NCI-H510A (cell line): ENCODE results near the gene MAST4.

Source experiments
- DNase-seq: peaks from one replicate; lab custom pipeline; 2025; lab: John Stamatoyannopoulos, UW

The MAST4 gene

DNA sequence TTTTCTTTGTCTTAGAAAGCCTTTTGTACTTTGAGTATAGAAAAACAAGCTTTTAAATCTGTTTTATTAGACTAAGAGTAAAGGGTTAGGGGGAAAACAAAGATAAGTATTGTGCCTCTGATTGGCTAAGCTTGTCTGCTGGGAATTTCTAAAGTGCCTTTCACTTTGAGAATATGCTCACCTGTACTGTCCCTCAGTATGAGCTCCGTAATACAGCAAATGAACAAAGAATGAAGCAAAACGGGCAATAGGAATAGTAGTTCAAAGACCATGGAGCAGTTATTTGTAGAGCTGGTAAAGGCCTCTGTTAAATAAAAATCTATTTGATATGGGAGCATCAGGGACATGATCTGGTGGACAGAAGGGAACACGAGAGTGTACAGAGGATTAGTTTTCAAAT lies 277.8 kb downstream of the MAST4 start:
- no peak for DNase-seq

- no peak for DNase-seq
Measured at GRCh38 chr5:66875315-66875714, 279.1 kb downstream of the MAST4 start.

- no peak for DNase-seq
Measured at GRCh38 chr5:66876266-66876807, 280.1 kb downstream of the MAST4 start.

GRCh38 chr5:66877843-66878242 lies 281.6 kb downstream of the MAST4 start:
- DNase-seq = no peak

DNA sequence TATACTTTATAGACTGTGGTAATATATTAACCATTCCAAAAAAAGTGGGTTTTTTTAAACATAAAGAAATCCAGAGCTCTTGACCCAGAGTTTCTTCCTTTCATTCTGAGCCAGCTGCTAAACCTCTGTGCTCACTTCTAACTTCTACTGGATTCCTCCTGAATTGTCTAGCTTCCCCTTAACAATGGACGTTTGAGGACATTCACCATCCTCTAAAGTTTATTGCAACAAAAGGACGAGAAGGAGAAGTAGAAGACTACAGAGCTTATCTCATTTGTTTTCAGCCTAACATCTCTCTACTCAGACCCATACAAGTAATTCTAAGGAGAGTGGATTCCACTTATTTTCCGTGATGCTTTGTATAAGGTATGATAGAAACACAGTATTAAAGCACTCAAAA lies 284.2 kb downstream of the MAST4 start:
- DNase-seq = no peak

DNA sequence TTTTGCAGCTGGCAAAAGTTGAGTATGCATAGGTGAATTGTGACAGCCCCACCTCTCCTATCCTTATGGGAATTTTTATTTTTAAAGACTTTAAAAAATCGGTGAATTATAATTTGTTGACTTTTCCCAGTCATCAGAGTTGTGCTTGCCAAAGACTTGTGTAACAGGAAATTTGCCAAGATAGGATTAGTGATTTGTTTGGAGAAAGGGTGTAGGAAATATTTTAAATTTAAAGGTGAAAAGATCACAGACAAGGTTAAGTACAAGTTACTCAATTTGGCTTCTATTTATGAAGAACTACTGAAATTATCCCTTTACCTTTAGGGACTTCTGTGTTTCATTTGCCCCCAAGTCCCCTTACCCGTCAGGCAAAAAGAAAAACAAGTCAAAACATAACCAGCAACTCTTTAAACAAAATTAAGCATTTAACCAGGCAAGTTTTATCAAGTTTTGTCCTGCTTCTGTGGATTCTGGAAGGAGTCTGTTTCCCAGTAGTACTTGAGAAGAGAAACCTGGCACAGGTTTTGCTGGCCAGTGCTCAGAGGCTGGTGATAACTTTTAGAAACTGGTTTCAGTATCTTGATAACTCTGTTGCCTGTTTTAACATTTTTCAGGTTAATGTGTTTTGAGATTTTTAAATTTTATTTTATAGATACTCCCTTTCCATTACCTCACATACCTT lies 285.4 kb downstream of the MAST4 start:
- DNase-seq = no peak

GRCh38 chr5:66882606-66883227 lies 286.5 kb downstream of the MAST4 start:
- DNase-seq = no peak

GRCh38 chr5:66884564-66885243 lies 288.5 kb downstream of the MAST4 start:
- DNase-seq = no peak

- no peak for DNase-seq
Measured at GRCh38 chr5:66886941-66887340, 290.7 kb downstream of the MAST4 start.

DNA sequence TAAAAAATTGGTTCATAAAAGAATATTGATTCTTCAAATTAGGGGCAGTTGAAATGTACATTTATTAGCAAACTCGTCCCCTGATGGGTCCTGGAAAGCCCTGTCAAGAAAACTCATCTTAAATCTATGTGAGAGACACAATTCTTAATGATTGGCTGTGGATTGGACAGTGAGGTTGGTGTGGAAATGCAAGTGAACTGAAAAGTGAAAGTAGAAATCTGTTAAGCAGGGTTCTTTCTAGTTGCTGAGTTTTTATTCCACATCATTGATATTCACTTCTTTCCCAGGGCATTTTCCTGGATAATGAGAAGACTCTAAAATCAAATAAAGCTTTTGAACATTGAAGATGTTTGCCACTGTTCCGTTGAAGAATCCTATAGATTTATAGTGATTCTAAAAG lies 292.4 kb downstream of the MAST4 start:
- DNase-seq = no peak

GRCh38 chr5:66889056-66889455 lies 292.9 kb downstream of the MAST4 start:
- no peak for DNase-seq

DNA sequence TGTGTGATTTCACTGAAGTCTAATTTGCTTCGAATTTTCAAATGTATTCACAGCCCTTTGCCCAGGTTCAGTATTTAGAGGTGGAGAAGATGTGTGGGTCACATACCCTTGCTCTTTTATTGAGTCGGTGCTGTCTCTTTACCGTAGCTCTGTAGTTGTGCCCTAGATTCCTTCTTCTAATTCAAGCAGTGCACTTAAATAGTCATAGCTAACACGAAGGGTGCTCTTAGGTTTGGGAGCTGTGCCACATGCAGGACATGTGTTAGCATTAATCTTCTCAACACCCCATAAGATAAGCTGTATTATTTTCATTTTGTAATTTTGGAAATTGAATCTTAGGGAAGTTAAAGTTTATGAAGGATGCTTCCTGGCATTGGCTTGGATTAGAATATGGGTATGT lies 293.3 kb downstream of the MAST4 start:
- DNase-seq = no peak

- no peak for DNase-seq
Measured at GRCh38 chr5:66891184-66891925, 295.2 kb downstream of the MAST4 start.

DNA sequence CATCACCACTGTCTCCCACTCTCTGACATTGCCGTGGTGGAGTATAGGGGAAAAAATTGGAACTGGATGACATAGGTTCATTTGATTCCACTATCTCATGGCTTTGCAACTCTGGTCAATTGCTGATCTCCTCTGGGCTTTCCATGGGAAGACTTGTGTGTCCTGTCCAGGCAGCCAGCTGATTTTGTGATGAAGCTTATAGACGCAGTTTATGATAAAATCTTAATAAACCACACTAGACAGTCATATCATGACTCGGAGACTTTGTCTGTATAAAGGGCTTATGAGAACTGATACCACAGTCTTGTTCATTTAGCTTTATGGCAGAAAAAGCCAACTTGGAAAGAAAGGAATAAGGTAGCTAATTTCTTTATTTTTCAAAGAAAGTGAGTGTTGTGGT lies 296.5 kb downstream of the MAST4 start:
- no peak for DNase-seq

DNA sequence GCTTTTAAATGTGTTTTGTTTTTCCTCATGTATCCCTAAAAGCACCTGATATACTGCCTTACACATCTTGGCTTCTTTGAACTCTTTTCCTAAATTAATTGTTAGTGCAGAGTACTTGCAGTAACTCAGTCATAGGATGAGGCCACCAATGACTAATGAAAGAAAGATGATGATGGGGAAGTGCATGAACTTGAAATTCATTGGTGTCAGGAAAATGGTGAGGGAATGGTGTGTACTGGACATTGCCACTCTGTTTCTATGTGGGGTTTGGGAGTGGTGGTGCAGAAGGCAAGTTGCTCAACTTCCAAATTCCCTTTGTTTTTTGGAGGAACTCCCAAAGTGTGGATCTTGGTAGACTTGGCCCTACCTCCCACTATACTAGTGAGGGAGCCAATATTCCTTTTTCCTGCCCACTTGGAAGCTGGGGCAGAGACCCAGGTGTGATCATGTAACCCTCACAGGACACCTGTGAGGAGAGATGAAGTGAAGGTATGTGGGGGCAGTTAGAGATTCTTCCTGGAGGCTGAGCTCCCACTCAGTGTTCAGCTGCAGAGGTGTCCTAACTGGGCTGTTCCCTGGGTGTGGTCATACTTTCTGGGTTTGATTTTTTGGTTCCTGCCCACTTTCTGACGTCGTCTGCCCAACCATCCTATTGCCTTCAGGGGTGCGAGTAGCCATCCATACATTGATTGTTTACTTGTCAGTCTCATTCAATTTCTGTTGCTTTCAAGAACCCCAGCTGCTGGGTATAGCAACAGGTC lies 298.5 kb downstream of the MAST4 start:
- no peak for DNase-seq

GRCh38 chr5:66896171-66896570 lies 300.0 kb downstream of the MAST4 start:
- no peak for DNase-seq

- DNase-seq = no peak
Measured at GRCh38 chr5:66897356-66897755, 301.2 kb downstream of the MAST4 start.

- DNase-seq = no peak
Measured at GRCh38 chr5:66898241-66898995, 302.2 kb downstream of the MAST4 start.

DNA sequence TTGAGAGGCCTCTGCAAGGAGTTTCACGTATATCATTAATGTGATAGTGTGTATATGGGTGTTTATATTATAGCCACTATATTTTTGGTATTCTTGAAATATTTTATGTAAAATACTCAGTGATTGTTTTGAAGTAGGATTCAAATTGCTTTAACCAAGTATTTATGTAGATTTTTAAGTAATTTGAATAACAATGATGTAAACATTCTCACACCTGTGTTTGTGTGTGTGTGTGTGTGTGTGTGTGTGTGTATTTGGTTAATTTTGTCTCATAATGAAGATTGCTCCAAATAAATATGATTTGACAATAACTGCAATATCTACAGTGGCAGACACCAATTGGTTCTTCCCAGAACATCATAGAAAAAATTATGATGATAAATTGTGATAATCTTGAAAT lies 307.0 kb downstream of the MAST4 start:
- no peak for DNase-seq

GRCh38 chr5:66903709-66904108 lies 307.5 kb downstream of the MAST4 start:
- DNase-seq = no peak

DNA sequence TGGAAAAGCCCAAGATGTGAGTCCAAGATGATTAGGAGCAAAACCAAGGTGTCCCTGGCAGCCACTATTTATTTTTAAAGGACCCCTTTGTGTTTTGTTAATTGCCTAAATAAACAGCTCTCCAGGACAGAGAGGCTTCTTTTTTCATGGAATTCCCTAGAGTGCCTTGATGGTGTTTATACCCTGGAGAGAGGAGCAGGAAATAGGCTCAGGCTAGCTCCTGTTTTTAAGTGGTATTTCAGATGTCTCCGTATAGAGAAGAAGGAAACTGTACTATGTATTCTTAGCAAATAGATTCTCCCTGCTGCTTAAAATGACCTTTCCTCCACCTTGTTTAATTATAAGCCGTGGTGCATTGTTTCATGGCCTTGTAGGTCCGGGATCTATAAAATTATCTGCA lies 308.0 kb downstream of the MAST4 start:
- no peak for DNase-seq
